Kidney epithelial cell (primary cell): ENCODE data around the gene PID1. TPM values are rescaled to one million over a fixed set of nuclear protein-coding genes. Genes with fewer than 3 reads are reported as not detected.

Source experiments
- DNase-seq: peaks from one replicate; pipeline ENCODE4 v3.0.0-alpha.2; 2010; ENCODE audit warnings: low read depth
- H3K27me3 ChIP-seq: 2 replicates; pipeline ENCODE4 v1.6.0; 2011; ENCODE audit warnings: low read length; ENCODE audit not compliant: control insufficient read depth, insufficient read depth
- H3K36me3 ChIP-seq: 2 replicates; pipeline ENCODE4 v1.5.1; 2011; ENCODE audit warnings: low read length; ENCODE audit not compliant: control insufficient read depth, insufficient read depth
- H3K4me3 ChIP-seq: 2 replicates; pipeline ENCODE4 v1.5.1; 2011; ENCODE audit warnings: low read depth, mild to moderate bottlenecking, control low read depth, low read length
- CTCF ChIP-seq: IDR thresholded peaks from 2 replicates; pipeline ENCODE4 v1.5.1; 2011; ENCODE audit warnings: mild to moderate bottlenecking, moderate library complexity, low read length, control low read depth, inconsistent platforms; ENCODE audit not compliant: insufficient read depth, poor library complexity, severe bottlenecking
- total RNA-seq: library from RNA; depleted of rRNA; stranded (reverse); fragments of >200 nt; gene quantifications from 2 replicates; pipeline ENCODE4 v1.2.3, GENCODE V29; 2015

Gene PID1
- total RNA-seq, 1 donor from 2014 or later: 0.21 TPM

- no peaks in the 10 kb centered on the region for H3K36me3 ChIP-seq
- no peak for TF ChIP-seq CTCF
- H3K27me3 ChIP-seq: no peaks in the 10 kb centered on the region
- no peak overlapping the region for H3K4me3 ChIP-seq
- no peak for DNase-seq
Observed at GRCh38 chr2:229027353-229028105, 243.6 kb downstream of the PID1 start.

GRCh38 chr2:229025653-229026052 lies 245.4 kb downstream of the PID1 start:
- DNase-seq: no peak

GRCh38 chr2:229022652-229023051 lies 248.4 kb downstream of the PID1 start:
- Histone ChIP-seq H3K36me3 (no peaks in the 10 kb centered on the region), H3K4me3 (no peak overlapping the region), H3K27me3 (no peaks in the 10 kb centered on the region)
- no peak for TF ChIP-seq CTCF
- DNase-seq: no peak

More at GRCh38 chr2:229025653-229026052, 245.4 kb downstream of the PID1 start:
- Histone ChIP-seq H3K27me3 (no peaks in the 10 kb centered on the region), H3K4me3 (no peak overlapping the region), H3K36me3 (no peaks in the 10 kb centered on the region)
- no peak for TF ChIP-seq CTCF

GRCh38 chr2:229022071-229022470 lies 249.0 kb downstream of the PID1 start:
- TF ChIP-seq CTCF: no peak
- no peak overlapping the region for H3K4me3 ChIP-seq
- H3K36me3 ChIP-seq: no peaks in the 10 kb centered on the region
- no peak for DNase-seq
- no peaks in the 10 kb centered on the region for H3K27me3 ChIP-seq

- no peak for DNase-seq
Observed at GRCh38 chr2:229009816-229010215, 261.3 kb downstream of the PID1 start.

More at GRCh38 chr2:229009816-229010215, 261.3 kb downstream of the PID1 start:
- TF ChIP-seq CTCF: no peak
- no peaks in the 10 kb centered on the region for H3K27me3 ChIP-seq
- H3K4me3 ChIP-seq: no peak overlapping the region
- no peaks in the 10 kb centered on the region for H3K36me3 ChIP-seq
